Panc1 (cell line): ENCODE data around the gene ATCAY.

Source experiments
- CTCF ChIP-seq: fragments of 450-650 bp; IDR thresholded peaks from 2 replicates; pipeline ENCODE4 v1.5.1; 2017; ENCODE audit warnings: mild to moderate bottlenecking
- POLR2AphosphoS5 ChIP-seq: IDR thresholded peaks from 2 replicates; pipeline ENCODE4 v1.6.1; 2012; ENCODE audit warnings: mild to moderate bottlenecking, low read depth, low read length, moderate library complexity
- SIN3A ChIP-seq: IDR thresholded peaks from 2 replicates; pipeline ENCODE4 v1.6.1; 2012; ENCODE audit warnings: low read depth, mild to moderate bottlenecking, low read length, moderate library complexity, borderline replicate concordance; ENCODE audit not compliant: insufficient read depth
- TCF7L2 ChIP-seq: IDR thresholded peaks from 2 replicates; pipeline ENCODE4 v1.6.1; 2011; ENCODE audit warnings: mild to moderate bottlenecking, low read depth, low read length, inconsistent platforms

GRCh38 chr19:3851254-3852176 lies 29.0 kb upstream of the ATCAY start:
- no peak for TF ChIP-seq SIN3A
- no peak for TF ChIP-seq CTCF
- TF ChIP-seq POLR2AphosphoS5 = no peak
- TF ChIP-seq TCF7L2 = no peak
